Erythroblast (primary cell): ENCODE results near the gene FN3K.

Source experiments
- GATA1 ChIP-seq: IDR thresholded peaks from 2 replicates; pipeline ENCODE4 v1.6.1; 2011; ENCODE audit warnings: low read depth, mild to moderate bottlenecking, control low read depth, low read length, moderate library complexity
- POLR2A ChIP-seq: IDR thresholded peaks from 2 replicates; pipeline ENCODE4 v1.6.1; 2011; ENCODE audit warnings: mild to moderate bottlenecking, low read length

GRCh38 chr17:82698065-82698973 lies 37.1 kb upstream of the FN3K start, which contains the start of gene RAB40B:
- TF ChIP-seq POLR2A (no peak), GATA1 (no peak)
